Liver (tissue), 9 donors: ENCODE measurements around the gene ETV6. TPM values are rescaled to one million over a fixed set of nuclear protein-coding genes. Genes with fewer than 3 reads are reported as not detected.

ENCODE experiments used
- DNase-seq: peaks from one replicate; pipeline ENCODE4 v3.0.0-alpha.2; 2017; ENCODE audit warnings: low spot score
- H3K27ac ChIP-seq, 2 donors: one replicate each; pipeline ENCODE4 v1.7.0; 2013; ENCODE audit warnings: inconsistent platforms in 2 of 2, low read length in 2 of 2, control low read depth in 1 of 2, low read depth in 1 of 2, mild to moderate bottlenecking in 1 of 2
- H3K27me3 ChIP-seq, 4 donors: one replicate each; pipeline versions ENCODE4 v1.6.1 to v1.7.0; 2013; ENCODE audit warnings: low read length in 3 of 4, inconsistent platforms in 1 of 4, mild to moderate bottlenecking in 1 of 4, moderate library complexity in 1 of 4; ENCODE audit not compliant: control insufficient read depth in 4 of 4, insufficient read depth in 4 of 4
- H3K36me3 ChIP-seq, 4 donors: one replicate each; pipeline versions ENCODE4 v1.6.1 to v1.7.0; 2013; ENCODE audit warnings: low read length in 3 of 4, mild to moderate bottlenecking in 3 of 4, low read depth in 1 of 4, moderate library complexity in 1 of 4; ENCODE audit not compliant: control insufficient read depth in 4 of 4, insufficient read depth in 3 of 4
- H3K4me1 ChIP-seq, 4 donors: one replicate each; pipeline versions ENCODE4 v1.6.1 to v1.7.0; 2013; ENCODE audit warnings: low read length in 3 of 4, mild to moderate bottlenecking in 3 of 4, moderate library complexity in 1 of 4; ENCODE audit not compliant: control insufficient read depth in 4 of 4, insufficient read depth in 4 of 4
- H3K4me3 ChIP-seq, 3 donors: one replicate each; pipeline versions ENCODE4 v1.6.1 to v1.7.0; 2013; ENCODE audit warnings: low read length in 3 of 3, control low read depth in 1 of 3, low read depth in 1 of 3, mild to moderate bottlenecking in 1 of 3
- H3K9ac ChIP-seq, 2 donors: one replicate each; pipeline ENCODE4 v1.7.0; 2013; ENCODE audit warnings: low read length in 2 of 2, mild to moderate bottlenecking in 2 of 2, moderate library complexity in 2 of 2, control low read depth in 1 of 2, low read depth in 1 of 2
- H3K9me3 ChIP-seq, 4 donors: one replicate each; pipeline versions ENCODE4 v1.6.1 to v1.7.0; 2013; ENCODE audit warnings: low read length in 3 of 4; ENCODE audit not compliant: control insufficient read depth in 4 of 4
- ATF3 ChIP-seq: IDR thresholded peaks from 2 replicates; pipeline ENCODE4 v1.6.1; 2016; ENCODE audit warnings: antibody characterized with exemption
- EGR1 ChIP-seq, 2 donors: IDR thresholded peaks; 2 replicates each; pipeline ENCODE4 v1.6.1; 2016 to 2018; ENCODE audit warnings: antibody characterized with exemption in 2 of 2, low read depth in 2 of 2
- FOXA1 ChIP-seq: IDR thresholded peaks from 2 replicates; pipeline ENCODE4 v1.6.1; 2016; ENCODE audit warnings: antibody characterized with exemption
- FOXA2 ChIP-seq: IDR thresholded peaks from 2 replicates; pipeline ENCODE4 v1.6.1; 2016; ENCODE audit warnings: antibody characterized with exemption
- GABPA ChIP-seq, 2 donors: IDR thresholded peaks in 1 of 2; conservative IDR thresholded peaks in 1 of 2; 2 replicates each; pipeline ENCODE4 v1.6.1; 2016; ENCODE audit warnings: antibody characterized with exemption in 2 of 2, mild to moderate bottlenecking in 1 of 2, moderate library complexity in 1 of 2
- HNF4A ChIP-seq, 2 donors: conservative IDR thresholded peaks; 2 replicates each; pipeline ENCODE4 v1.6.1; 2016; ENCODE audit warnings: antibody characterized with exemption in 2 of 2, mild to moderate bottlenecking in 2 of 2
- HNF4G ChIP-seq: IDR thresholded peaks from 2 replicates; pipeline ENCODE4 v1.6.1; 2016; ENCODE audit warnings: antibody characterized with exemption
- JUND ChIP-seq, 2 donors: IDR thresholded peaks; 2 replicates each; pipeline ENCODE4 v1.6.1; 2016; ENCODE audit warnings: antibody characterized with exemption in 2 of 2
- NR2F2 ChIP-seq: IDR thresholded peaks from 2 replicates; pipeline ENCODE4 v1.6.1; 2016; ENCODE audit warnings: antibody characterized with exemption
- RAD21 ChIP-seq, 2 donors: IDR thresholded peaks; 2 replicates each; pipeline ENCODE4 v1.6.1; 2016; ENCODE audit warnings: antibody characterized with exemption in 2 of 2, mild to moderate bottlenecking in 2 of 2
- RXRA ChIP-seq, 2 donors: IDR thresholded peaks; 2 replicates each; pipeline ENCODE4 v1.6.1; 2017 to 2018; ENCODE audit warnings: antibody characterized with exemption in 2 of 2, mild to moderate bottlenecking in 1 of 2
- SP1 ChIP-seq: IDR thresholded peaks from 2 replicates; pipeline ENCODE4 v1.6.1; 2018; ENCODE audit warnings: antibody characterized with exemption, mild to moderate bottlenecking
- TAF1 ChIP-seq: conservative IDR thresholded peaks from 2 replicates; pipeline ENCODE4 v1.6.1; 2016; ENCODE audit warnings: antibody characterized with exemption, mild to moderate bottlenecking
- YY1 ChIP-seq: IDR thresholded peaks from 2 replicates; pipeline ENCODE4 v1.6.1; 2016; ENCODE audit warnings: antibody characterized with exemption, mild to moderate bottlenecking
- WGBS: extraction: QIAGEN DNeasy Blood & Tissue Kit; methylation state at CpG from one replicate; pipeline ENCODE4 v1.1.7; 2013; 5-methylcytosine and 5-hydroxymethylcytosine counted together
- polyA plus RNA-seq, 2 donors: library from polyadenylated mRNA; stranded (reverse) in 1 of 2; unstranded in 1 of 2; fragments of 200-250 nt in 1 of 2; fragments of >200 nt in 1 of 2; fragmentation: Nextera tagmentation in 1 of 2; extraction: Ambion mirVana in 1 of 2; gene quantifications; one replicate each; pipeline versions ENCODE4 v1.2.1 to v1.2.3, GENCODE V29; 2013 to 2015
- total RNA-seq, 2 donors: library from RNA; depleted of rRNA; stranded (reverse); fragments of >200 nt; gene quantifications; one replicate each; pipeline ENCODE4 v1.2.3, GENCODE V29; 2014
- TF ChIP-seq, protein P1 (sequence below): IDR thresholded peaks from 2 replicates; pipeline ENCODE4 v1.6.1; 2016; ENCODE audit warnings: antibody characterized with exemption
- TF ChIP-seq, protein P2 (sequence below): IDR thresholded peaks from 2 replicates; pipeline ENCODE4 v1.6.1; 2016; ENCODE audit warnings: antibody characterized with exemption, mild to moderate bottlenecking
- TF ChIP-seq, protein P3 (sequence below): IDR thresholded peaks from 2 replicates; pipeline ENCODE4 v1.6.1; 2016; ENCODE audit warnings: antibody characterized with exemption
- TF ChIP-seq, protein P4 (sequence below): fragments of 150-350 bp; IDR thresholded peaks from 2 replicates; pipeline ENCODE4 v1.5.1; 2017; ENCODE audit warnings: improper control_type of control experiment, low read depth, low read length; ENCODE audit not compliant: missing input control
- donor health status: healthy.
- donor health status: healthy.
- donor health status: healthy.
- donor health status: healthy.
- donor health status: healthy.

Gene ETV6
- total and polyA plus RNA-seq, 4 donors, result 2.0 to 6.2 (median 3.5) TPM

GRCh38 chr12:11763760-11764520 is 114.5 kb downstream of the ETV6 start:
- Histone ChIP-seq H3K9ac (no peak overlapping the region), H3K9me3 (no peaks in the 10 kb centered on the region), H3K36me3 (no peaks in the 10 kb centered on the region), H3K27ac (no peak overlapping the region), H3K4me3 (no peak overlapping the region), H3K27me3 (no peaks in the 10 kb centered on the region), H3K4me1 (peaks cover 0 to 20% (median 12%) of the 10 kb centered on the region in 4 donors)
- no peak for DNase-seq
- 77% methylated on average over 7 of the region's 7 CpGs for WGBS
- TF ChIP-seq YY1 (no peak), FOXA2 (no peak), RAD21 (IDR thresholded peaks at IDR 0.05) (no peak), EGR1 (IDR thresholded peaks at IDR 0.05; ENCODE audit: low read depth in 2 of 2) (no peak), TAF1 (no peak), GABPA (IDR thresholded peaks at IDR 0.05 in 1 of 2, conservative IDR thresholded peaks at IDR 0.05 in 1 of 2) (no peak), ATF3 (no peak), SP1 (no peak), JUND (IDR thresholded peaks at IDR 0.05) (no peak), HNF4G (no peak), HNF4A (conservative IDR thresholded peaks at IDR 0.05) (no peak), RXRA (IDR thresholded peaks at IDR 0.05) (no peak), NR2F2 (no peak), FOXA1 (no peak)
- TF ChIP-seq, protein P1, sequence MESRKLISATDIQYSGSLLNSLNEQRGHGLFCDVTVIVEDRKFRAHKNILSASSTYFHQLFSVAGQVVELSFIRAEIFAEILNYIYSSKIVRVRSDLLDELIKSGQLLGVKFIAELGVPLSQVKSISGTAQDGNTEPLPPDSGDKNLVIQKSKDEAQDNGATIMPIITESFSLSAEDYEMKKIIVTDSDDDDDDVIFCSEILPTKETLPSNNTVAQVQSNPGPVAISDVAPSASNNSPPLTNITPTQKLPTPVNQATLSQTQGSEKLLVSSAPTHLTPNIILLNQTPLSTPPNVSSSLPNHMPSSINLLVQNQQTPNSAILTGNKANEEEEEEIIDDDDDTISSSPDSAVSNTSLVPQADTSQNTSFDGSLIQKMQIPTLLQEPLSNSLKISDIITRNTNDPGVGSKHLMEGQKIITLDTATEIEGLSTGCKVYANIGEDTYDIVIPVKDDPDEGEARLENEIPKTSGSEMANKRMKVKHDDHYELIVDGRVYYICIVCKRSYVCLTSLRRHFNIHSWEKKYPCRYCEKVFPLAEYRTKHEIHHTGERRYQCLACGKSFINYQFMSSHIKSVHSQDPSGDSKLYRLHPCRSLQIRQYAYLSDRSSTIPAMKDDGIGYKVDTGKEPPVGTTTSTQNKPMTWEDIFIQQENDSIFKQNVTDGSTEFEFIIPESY, result no peak
- TF ChIP-seq, protein P2, sequence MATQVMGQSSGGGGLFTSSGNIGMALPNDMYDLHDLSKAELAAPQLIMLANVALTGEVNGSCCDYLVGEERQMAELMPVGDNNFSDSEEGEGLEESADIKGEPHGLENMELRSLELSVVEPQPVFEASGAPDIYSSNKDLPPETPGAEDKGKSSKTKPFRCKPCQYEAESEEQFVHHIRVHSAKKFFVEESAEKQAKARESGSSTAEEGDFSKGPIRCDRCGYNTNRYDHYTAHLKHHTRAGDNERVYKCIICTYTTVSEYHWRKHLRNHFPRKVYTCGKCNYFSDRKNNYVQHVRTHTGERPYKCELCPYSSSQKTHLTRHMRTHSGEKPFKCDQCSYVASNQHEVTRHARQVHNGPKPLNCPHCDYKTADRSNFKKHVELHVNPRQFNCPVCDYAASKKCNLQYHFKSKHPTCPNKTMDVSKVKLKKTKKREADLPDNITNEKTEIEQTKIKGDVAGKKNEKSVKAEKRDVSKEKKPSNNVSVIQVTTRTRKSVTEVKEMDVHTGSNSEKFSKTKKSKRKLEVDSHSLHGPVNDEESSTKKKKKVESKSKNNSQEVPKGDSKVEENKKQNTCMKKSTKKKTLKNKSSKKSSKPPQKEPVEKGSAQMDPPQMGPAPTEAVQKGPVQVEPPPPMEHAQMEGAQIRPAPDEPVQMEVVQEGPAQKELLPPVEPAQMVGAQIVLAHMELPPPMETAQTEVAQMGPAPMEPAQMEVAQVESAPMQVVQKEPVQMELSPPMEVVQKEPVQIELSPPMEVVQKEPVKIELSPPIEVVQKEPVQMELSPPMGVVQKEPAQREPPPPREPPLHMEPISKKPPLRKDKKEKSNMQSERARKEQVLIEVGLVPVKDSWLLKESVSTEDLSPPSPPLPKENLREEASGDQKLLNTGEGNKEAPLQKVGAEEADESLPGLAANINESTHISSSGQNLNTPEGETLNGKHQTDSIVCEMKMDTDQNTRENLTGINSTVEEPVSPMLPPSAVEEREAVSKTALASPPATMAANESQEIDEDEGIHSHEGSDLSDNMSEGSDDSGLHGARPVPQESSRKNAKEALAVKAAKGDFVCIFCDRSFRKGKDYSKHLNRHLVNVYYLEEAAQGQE, result no peak
- TF ChIP-seq, protein P3, sequence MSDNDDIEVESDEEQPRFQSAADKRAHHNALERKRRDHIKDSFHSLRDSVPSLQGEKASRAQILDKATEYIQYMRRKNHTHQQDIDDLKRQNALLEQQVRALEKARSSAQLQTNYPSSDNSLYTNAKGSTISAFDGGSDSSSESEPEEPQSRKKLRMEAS, result no peak
- TF ChIP-seq, protein P4, sequence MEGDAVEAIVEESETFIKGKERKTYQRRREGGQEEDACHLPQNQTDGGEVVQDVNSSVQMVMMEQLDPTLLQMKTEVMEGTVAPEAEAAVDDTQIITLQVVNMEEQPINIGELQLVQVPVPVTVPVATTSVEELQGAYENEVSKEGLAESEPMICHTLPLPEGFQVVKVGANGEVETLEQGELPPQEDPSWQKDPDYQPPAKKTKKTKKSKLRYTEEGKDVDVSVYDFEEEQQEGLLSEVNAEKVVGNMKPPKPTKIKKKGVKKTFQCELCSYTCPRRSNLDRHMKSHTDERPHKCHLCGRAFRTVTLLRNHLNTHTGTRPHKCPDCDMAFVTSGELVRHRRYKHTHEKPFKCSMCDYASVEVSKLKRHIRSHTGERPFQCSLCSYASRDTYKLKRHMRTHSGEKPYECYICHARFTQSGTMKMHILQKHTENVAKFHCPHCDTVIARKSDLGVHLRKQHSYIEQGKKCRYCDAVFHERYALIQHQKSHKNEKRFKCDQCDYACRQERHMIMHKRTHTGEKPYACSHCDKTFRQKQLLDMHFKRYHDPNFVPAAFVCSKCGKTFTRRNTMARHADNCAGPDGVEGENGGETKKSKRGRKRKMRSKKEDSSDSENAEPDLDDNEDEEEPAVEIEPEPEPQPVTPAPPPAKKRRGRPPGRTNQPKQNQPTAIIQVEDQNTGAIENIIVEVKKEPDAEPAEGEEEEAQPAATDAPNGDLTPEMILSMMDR, result no peak
